GM23338 (cell line): ENCODE results near the gene CTNNA3. TPM values are rescaled to one million over a fixed set of nuclear protein-coding genes. Genes with fewer than 3 reads are reported as not detected.
A peak's percentile ranks its signal among the peaks of the same experiment; 100 is the strongest.

ENCODE experiments used
- ATAC-seq: fragments of 200-7000 bp; cut with Tn5 transposase; 3 replicates; pipeline ENCODE4 v1.9.1; 2020
- DNase-seq: peaks from one replicate; pipeline ENCODE4 v3.0.0-alpha.2; 2015; ENCODE audit warnings: low spot score
- H2AFZ ChIP-seq: fragments of 200-600 bp; sonication (generic); 2 replicates; pipeline ENCODE4 v1.8.0; 2016; ENCODE audit warnings: antibody characterized with exemption, mild to moderate bottlenecking, moderate library complexity
- H3F3A ChIP-seq: fragments of 200-600 bp; sonication (generic); replicated peaks from 2 replicates; pipeline ENCODE4 v1.8.0; 2017; ENCODE audit warnings: antibody characterized with exemption, mixed run types, low read depth
- H3K27ac ChIP-seq: fragments of 200-600 bp; sonication (generic); 2 replicates; pipeline ENCODE4 v1.6.1; 2016; ENCODE audit warnings: low read depth
- H3K27me3 ChIP-seq: fragments of 200-600 bp; sonication (generic); 2 replicates; pipeline ENCODE4 v1.8.0; 2016; ENCODE audit warnings: mild to moderate bottlenecking, mixed run types, moderate library complexity; ENCODE audit not compliant: insufficient read depth
- H3K36me3 ChIP-seq: fragments of 200-600 bp; sonication (generic); 2 replicates; pipeline ENCODE4 v1.8.0; 2016; ENCODE audit warnings: mild to moderate bottlenecking; ENCODE audit not compliant: insufficient read depth
- H3K4me1 ChIP-seq: fragments of 200-600 bp; sonication (generic); 2 replicates; pipeline ENCODE4 v1.8.0; 2016; ENCODE audit warnings: mild to moderate bottlenecking, moderate library complexity; ENCODE audit not compliant: insufficient read depth
- H3K4me2 ChIP-seq: fragments of 200-600 bp; sonication (generic); 2 replicates; pipeline ENCODE4 v1.7.1; 2017; ENCODE audit warnings: mixed run types
- H3K4me3 ChIP-seq: fragments of 200-600 bp; sonication (generic); 2 replicates; pipeline ENCODE4 v1.6.1; 2016; ENCODE audit warnings: mixed run types
- H3K79me2 ChIP-seq: fragments of 200-600 bp; sonication (generic); replicated peaks from 2 replicates; pipeline ENCODE4 v1.8.0; 2017; ENCODE audit warnings: mild to moderate bottlenecking; ENCODE audit not compliant: insufficient read depth
- H3K9me2 ChIP-seq: fragments of 200-600 bp; sonication (generic); 2 replicates; pipeline ENCODE4 v1.8.0; 2017; ENCODE audit not compliant: insufficient read depth
- H4K20me1 ChIP-seq: fragments of 200-600 bp; sonication (generic); replicated peaks from 2 replicates; pipeline ENCODE4 v1.8.0; 2017; ENCODE audit warnings: mild to moderate bottlenecking; ENCODE audit not compliant: insufficient read depth
- H3K27ac Mint-ChIP-seq: 2 replicates; pipeline ENCODE4 v1.8.0; 2020; ENCODE audit warnings: inconsistent platforms, mild to moderate bottlenecking, moderate library complexity, mixed read lengths
- H3K27me3 Mint-ChIP-seq: 3 replicates; pipeline ENCODE4 v1.8.0; 2022; ENCODE audit warnings: low read depth, mild to moderate bottlenecking, moderate library complexity, mixed read lengths, inconsistent platforms; ENCODE audit not compliant: insufficient read depth, poor library complexity
- H3K36me3 Mint-ChIP-seq: 3 replicates; pipeline ENCODE4 v1.8.0; 2021; ENCODE audit warnings: low read depth, mild to moderate bottlenecking, inconsistent platforms, moderate library complexity, mixed read lengths
- H3K4me1 Mint-ChIP-seq: 3 replicates; pipeline ENCODE4 v1.8.0; 2020; ENCODE audit warnings: mild to moderate bottlenecking, inconsistent platforms, mixed read lengths
- H3K4me3 Mint-ChIP-seq: 3 replicates; pipeline ENCODE4 v1.8.0; 2021; ENCODE audit warnings: moderate library complexity, mild to moderate bottlenecking, inconsistent platforms, mixed read lengths
- H3K9me3 Mint-ChIP-seq: 3 replicates; pipeline ENCODE4 v1.8.0; 2020; ENCODE audit warnings: moderate library complexity, mild to moderate bottlenecking, inconsistent platforms, mixed read lengths
- CREB1 ChIP-seq: fragments of 250-450 bp; sonication (Bioruptor Pico); IDR thresholded peaks from 2 replicates; pipeline ENCODE4 v1.5.0; 2020; ENCODE audit warnings: low read depth, mild to moderate bottlenecking, moderate library complexity
- EZH2phosphoT487 ChIP-seq: fragments of 200-600 bp; sonication (generic); IDR thresholded peaks from one replicate; pipeline ENCODE4 v1.8.1; 2018; ENCODE audit warnings: antibody characterized with exemption; ENCODE audit not compliant: unreplicated experiment
- JUNB ChIP-seq: IDR thresholded peaks from one replicate; pipeline ENCODE4 v1.6.1; 2016; ENCODE audit warnings: antibody characterized with exemption; ENCODE audit not compliant: unreplicated experiment
- NANOG ChIP-seq: IDR thresholded peaks from 2 replicates; pipeline ENCODE4 v1.6.1; 2016; ENCODE audit warnings: antibody characterized with exemption, borderline replicate concordance
- STAT1 ChIP-seq: IDR thresholded peaks from one replicate; pipeline ENCODE4 v1.6.1; 2016; ENCODE audit warnings: antibody characterized with exemption; ENCODE audit not compliant: unreplicated experiment
- ZNF114 ChIP-seq: fragments of 250-450 bp; sonication (Bioruptor Pico); IDR thresholded peaks from 2 replicates; pipeline ENCODE4 v1.5.0; 2020; ENCODE audit warnings: mild to moderate bottlenecking, moderate library complexity
- ZNF331 ChIP-seq: fragments of 250-450 bp; sonication (Bioruptor Pico); IDR thresholded peaks from 2 replicates; pipeline ENCODE4 v1.5.0; 2020; ENCODE audit warnings: low read depth, mild to moderate bottlenecking, moderate library complexity
- polyA plus RNA-seq: library from polyadenylated mRNA; unstranded; fragments of >200 nt; fragmentation: Nextera tagmentation; extraction: Ambion mirVana; gene quantifications from 2 replicates; pipeline ENCODE4 v1.2.1, GENCODE V29; 2016
- total RNA-seq: library from RNA; depleted of rRNA; stranded (reverse); fragments of >200 nt; shearing (Covaris generic); gene quantifications from 2 replicates; pipeline ENCODE4 v1.2.3, GENCODE V29; 2014
- TF ChIP-seq, protein P1 (sequence below): IDR thresholded peaks from 2 replicates; pipeline ENCODE4 v1.6.1; 2016; ENCODE audit warnings: antibody characterized with exemption
- TF ChIP-seq, protein P2 (sequence below): IDR thresholded peaks from one replicate; pipeline ENCODE4 v1.6.1; 2018; ENCODE audit warnings: antibody characterized with exemption; ENCODE audit not compliant: unreplicated experiment
- TF ChIP-seq, protein P3 (sequence below), 2 experiments: fragments of 200-600 bp in 1 of 2; sonication (generic) in 1 of 2; conservative IDR thresholded peaks; 2 replicates each; pipeline versions ENCODE4 v1.5.1 to v1.6.1; 2016 to 2017; ENCODE audit warnings: antibody characterized with exemption in 2 of 2, low read depth in 2 of 2, mild to moderate bottlenecking in 2 of 2, moderate library complexity in 1 of 2
- TF ChIP-seq, protein P4 (sequence below): fragments of 250-450 bp; sonication (Bioruptor Pico); IDR thresholded peaks from 2 replicates; pipeline ENCODE4 v1.5.0; 2020; ENCODE audit warnings: mild to moderate bottlenecking, moderate library complexity

Gene CTNNA3
- total and polyA plus RNA-seq, 2 experiments from 2014 or later: 0.71 to 3.3 TPM

DNA sequence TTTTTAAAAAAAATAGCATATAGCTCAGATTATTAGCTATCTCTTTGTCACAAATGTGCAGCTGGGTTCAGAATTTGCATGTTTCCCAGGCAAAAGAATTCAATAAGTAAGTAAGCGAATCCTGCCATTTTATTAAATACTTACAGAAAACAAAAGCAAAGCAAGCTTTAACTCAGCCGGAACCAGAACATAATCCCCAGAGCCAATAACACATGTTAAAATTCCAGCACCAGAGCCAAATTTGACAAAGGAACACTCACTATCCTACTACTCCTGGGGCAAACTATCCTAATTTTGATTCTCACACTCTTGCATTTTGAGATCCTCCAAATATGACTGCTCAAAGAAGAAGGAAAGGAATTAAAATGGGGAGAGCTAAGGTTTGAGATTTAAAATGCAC is 737.5 kb downstream of the CTNNA3 start:
- no peaks in the 10 kb centered on the region for H3K4me1 Mint-ChIP-seq
- H3K9me3 Mint-ChIP-seq: no peaks in the 10 kb centered on the region
- no peak overlapping the region for H3K4me2 ChIP-seq
- no peak overlapping the region for H3K27ac ChIP-seq
- H3K4me1 ChIP-seq: no peaks in the 10 kb centered on the region
- H3K9me2 ChIP-seq: no peaks in the 10 kb centered on the region
- ATAC-seq (no peak), DNase-seq (no peak)
- no peaks in the 10 kb centered on the region for H3F3A ChIP-seq
- H3K36me3 Mint-ChIP-seq: no peaks in the 10 kb centered on the region
- H3K27ac Mint-ChIP-seq: peak overlapping the region; percentile 20; the same call in 1 of the 2 replicates
- H3K27me3 ChIP-seq: no peaks in the 10 kb centered on the region
- H3K36me3 ChIP-seq: no peaks in the 10 kb centered on the region
- H4K20me1 ChIP-seq: no peaks in the 10 kb centered on the region
- H3K4me3 Mint-ChIP-seq: no peak overlapping the region
- no peak overlapping the region for H2AFZ ChIP-seq
- TF ChIP-seq JUNB (no peak), ZNF331 (CRISPR knock-in tag) (no peak), ZNF114 (no peak), CREB1 (no peak), STAT1 (no peak), NANOG (no peak), EZH2phosphoT487 (no peak)
- TF ChIP-seq, protein P1, sequence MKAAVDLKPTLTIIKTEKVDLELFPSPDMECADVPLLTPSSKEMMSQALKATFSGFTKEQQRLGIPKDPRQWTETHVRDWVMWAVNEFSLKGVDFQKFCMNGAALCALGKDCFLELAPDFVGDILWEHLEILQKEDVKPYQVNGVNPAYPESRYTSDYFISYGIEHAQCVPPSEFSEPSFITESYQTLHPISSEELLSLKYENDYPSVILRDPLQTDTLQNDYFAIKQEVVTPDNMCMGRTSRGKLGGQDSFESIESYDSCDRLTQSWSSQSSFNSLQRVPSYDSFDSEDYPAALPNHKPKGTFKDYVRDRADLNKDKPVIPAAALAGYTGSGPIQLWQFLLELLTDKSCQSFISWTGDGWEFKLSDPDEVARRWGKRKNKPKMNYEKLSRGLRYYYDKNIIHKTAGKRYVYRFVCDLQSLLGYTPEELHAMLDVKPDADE: no peak
- TF ChIP-seq, protein P2, sequence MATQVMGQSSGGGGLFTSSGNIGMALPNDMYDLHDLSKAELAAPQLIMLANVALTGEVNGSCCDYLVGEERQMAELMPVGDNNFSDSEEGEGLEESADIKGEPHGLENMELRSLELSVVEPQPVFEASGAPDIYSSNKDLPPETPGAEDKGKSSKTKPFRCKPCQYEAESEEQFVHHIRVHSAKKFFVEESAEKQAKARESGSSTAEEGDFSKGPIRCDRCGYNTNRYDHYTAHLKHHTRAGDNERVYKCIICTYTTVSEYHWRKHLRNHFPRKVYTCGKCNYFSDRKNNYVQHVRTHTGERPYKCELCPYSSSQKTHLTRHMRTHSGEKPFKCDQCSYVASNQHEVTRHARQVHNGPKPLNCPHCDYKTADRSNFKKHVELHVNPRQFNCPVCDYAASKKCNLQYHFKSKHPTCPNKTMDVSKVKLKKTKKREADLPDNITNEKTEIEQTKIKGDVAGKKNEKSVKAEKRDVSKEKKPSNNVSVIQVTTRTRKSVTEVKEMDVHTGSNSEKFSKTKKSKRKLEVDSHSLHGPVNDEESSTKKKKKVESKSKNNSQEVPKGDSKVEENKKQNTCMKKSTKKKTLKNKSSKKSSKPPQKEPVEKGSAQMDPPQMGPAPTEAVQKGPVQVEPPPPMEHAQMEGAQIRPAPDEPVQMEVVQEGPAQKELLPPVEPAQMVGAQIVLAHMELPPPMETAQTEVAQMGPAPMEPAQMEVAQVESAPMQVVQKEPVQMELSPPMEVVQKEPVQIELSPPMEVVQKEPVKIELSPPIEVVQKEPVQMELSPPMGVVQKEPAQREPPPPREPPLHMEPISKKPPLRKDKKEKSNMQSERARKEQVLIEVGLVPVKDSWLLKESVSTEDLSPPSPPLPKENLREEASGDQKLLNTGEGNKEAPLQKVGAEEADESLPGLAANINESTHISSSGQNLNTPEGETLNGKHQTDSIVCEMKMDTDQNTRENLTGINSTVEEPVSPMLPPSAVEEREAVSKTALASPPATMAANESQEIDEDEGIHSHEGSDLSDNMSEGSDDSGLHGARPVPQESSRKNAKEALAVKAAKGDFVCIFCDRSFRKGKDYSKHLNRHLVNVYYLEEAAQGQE: no peak
- TF ChIP-seq, protein P3, sequence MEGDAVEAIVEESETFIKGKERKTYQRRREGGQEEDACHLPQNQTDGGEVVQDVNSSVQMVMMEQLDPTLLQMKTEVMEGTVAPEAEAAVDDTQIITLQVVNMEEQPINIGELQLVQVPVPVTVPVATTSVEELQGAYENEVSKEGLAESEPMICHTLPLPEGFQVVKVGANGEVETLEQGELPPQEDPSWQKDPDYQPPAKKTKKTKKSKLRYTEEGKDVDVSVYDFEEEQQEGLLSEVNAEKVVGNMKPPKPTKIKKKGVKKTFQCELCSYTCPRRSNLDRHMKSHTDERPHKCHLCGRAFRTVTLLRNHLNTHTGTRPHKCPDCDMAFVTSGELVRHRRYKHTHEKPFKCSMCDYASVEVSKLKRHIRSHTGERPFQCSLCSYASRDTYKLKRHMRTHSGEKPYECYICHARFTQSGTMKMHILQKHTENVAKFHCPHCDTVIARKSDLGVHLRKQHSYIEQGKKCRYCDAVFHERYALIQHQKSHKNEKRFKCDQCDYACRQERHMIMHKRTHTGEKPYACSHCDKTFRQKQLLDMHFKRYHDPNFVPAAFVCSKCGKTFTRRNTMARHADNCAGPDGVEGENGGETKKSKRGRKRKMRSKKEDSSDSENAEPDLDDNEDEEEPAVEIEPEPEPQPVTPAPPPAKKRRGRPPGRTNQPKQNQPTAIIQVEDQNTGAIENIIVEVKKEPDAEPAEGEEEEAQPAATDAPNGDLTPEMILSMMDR (conservative IDR thresholded peaks at IDR 0.05; ENCODE audit: low read depth in 2 of 2): no peak
- TF ChIP-seq, protein P4, sequence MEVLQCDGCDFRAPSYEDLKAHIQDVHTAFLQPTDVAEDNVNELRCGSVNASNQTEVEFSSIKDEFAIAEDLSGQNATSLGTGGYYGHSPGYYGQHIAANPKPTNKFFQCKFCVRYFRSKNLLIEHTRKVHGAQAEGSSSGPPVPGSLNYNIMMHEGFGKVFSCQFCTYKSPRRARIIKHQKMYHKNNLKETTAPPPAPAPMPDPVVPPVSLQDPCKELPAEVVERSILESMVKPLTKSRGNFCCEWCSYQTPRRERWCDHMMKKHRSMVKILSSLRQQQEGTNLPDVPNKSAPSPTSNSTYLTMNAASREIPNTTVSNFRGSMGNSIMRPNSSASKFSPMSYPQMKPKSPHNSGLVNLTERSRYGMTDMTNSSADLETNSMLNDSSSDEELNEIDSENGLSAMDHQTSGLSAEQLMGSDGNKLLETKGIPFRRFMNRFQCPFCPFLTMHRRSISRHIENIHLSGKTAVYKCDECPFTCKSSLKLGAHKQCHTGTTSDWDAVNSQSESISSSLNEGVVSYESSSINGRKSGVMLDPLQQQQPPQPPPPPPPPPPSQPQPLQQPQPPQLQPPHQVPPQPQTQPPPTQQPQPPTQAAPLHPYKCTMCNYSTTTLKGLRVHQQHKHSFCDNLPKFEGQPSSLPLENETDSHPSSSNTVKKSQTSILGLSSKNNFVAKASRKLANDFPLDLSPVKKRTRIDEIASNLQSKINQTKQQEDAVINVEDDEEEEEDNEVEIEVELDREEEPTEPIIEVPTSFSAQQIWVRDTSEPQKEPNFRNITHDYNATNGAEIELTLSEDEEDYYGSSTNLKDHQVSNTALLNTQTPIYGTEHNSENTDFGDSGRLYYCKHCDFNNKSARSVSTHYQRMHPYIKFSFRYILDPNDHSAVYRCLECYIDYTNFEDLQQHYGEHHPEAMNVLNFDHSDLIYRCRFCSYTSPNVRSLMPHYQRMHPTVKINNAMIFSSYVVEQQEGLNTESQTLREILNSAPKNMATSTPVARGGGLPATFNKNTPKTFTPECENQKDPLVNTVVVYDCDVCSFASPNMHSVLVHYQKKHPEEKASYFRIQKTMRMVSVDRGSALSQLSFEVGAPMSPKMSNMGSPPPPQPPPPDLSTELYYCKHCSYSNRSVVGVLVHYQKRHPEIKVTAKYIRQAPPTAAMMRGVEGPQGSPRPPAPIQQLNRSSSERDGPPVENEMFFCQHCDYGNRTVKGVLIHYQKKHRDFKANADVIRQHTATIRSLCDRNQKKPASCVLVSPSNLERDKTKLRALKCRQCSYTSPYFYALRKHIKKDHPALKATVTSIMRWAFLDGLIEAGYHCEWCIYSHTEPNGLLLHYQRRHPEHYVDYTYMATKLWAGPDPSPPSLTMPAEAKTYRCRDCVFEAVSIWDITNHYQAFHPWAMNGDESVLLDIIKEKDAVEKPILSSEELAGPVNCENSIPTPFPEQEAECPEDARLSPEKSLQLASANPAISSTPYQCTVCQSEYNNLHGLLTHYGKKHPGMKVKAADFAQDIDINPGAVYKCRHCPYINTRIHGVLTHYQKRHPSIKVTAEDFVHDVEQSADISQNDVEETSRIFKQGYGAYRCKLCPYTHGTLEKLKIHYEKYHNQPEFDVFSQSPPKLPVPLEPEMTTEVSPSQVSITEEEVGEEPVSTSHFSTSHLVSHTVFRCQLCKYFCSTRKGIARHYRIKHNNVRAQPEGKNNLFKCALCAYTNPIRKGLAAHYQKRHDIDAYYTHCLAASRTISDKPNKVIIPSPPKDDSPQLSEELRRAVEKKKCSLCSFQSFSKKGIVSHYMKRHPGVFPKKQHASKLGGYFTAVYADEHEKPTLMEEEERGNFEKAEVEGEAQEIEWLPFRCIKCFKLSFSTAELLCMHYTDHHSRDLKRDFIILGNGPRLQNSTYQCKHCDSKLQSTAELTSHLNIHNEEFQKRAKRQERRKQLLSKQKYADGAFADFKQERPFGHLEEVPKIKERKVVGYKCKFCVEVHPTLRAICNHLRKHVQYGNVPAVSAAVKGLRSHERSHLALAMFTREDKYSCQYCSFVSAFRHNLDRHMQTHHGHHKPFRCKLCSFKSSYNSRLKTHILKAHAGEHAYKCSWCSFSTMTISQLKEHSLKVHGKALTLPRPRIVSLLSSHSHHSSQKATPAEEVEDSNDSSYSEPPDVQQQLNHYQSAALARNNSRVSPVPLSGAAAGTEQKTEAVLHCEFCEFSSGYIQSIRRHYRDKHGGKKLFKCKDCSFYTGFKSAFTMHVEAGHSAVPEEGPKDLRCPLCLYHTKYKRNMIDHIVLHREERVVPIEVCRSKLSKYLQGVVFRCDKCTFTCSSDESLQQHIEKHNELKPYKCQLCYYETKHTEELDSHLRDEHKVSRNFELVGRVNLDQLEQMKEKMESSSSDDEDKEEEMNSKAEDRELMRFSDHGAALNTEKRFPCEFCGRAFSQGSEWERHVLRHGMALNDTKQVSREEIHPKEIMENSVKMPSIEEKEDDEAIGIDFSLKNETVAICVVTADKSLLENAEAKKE (CRISPR knock-in tag): no peak
- no peaks in the 10 kb centered on the region for H3K79me2 ChIP-seq
- H3K4me3 ChIP-seq: no peak overlapping the region
- no peaks in the 10 kb centered on the region for H3K27me3 Mint-ChIP-seq
